ENCODE measurements around the gene RCOR2. TPM values are rescaled to one million over a fixed set of nuclear protein-coding genes. Genes with fewer than 3 reads are reported as not detected.

RCOR2 gene
- total RNA-seq, 1 donor from 2014 or later, result 18.8 TPM

- Histone ChIP-seq H3K36me3 (ENCODE audit: insufficient read depth, low read length) (no peaks in the 10 kb centered on the region), H3K79me2 (ENCODE audit: insufficient read depth, low read length) (no peaks in the 10 kb centered on the region), H3K4me3 (ENCODE audit: insufficient read depth, low read depth, low read length) (no peak overlapping the region), H3K27ac (ENCODE audit: low read depth, low read length) (no peak overlapping the region), H4K20me1 (ENCODE audit: insufficient read depth, low read length) (peaks cover 15% of the 10 kb centered on the region), H3K4me1 (ENCODE audit: insufficient read depth, low read length) (peaks cover 5% of the 10 kb centered on the region), H3K9me3 (ENCODE audit: insufficient read depth, low read depth, low read length) (no peaks in the 10 kb centered on the region), H3K9ac (ENCODE audit: low read length) (no peak overlapping the region), H3K27me3 (ENCODE audit: insufficient read depth, low read length) (no peaks in the 10 kb centered on the region), H3K4me2 (ENCODE audit: low read length) (no peak overlapping the region), H2AFZ (ENCODE audit: low read depth, low read length) (no peak overlapping the region)
- FAIRE-seq, result no peak
- Mint-ChIP-seq H3K4me1 (ENCODE audit: low read depth, unreplicated experiment) (peaks cover 6% of the 10 kb centered on the region), H3K36me3 (ENCODE audit: low read depth, unreplicated experiment) (peaks cover 7% of the 10 kb centered on the region), H3K9me3 (ENCODE audit: unreplicated experiment) (no peaks in the 10 kb centered on the region), H3K27ac (ENCODE audit: unreplicated experiment) (no peak overlapping the region), H3K27me3 (ENCODE audit: low read depth, unreplicated experiment) (no peaks in the 10 kb centered on the region), H3K4me3 (ENCODE audit: unreplicated experiment) (no peak overlapping the region)
- TF ChIP-seq, protein P1, sequence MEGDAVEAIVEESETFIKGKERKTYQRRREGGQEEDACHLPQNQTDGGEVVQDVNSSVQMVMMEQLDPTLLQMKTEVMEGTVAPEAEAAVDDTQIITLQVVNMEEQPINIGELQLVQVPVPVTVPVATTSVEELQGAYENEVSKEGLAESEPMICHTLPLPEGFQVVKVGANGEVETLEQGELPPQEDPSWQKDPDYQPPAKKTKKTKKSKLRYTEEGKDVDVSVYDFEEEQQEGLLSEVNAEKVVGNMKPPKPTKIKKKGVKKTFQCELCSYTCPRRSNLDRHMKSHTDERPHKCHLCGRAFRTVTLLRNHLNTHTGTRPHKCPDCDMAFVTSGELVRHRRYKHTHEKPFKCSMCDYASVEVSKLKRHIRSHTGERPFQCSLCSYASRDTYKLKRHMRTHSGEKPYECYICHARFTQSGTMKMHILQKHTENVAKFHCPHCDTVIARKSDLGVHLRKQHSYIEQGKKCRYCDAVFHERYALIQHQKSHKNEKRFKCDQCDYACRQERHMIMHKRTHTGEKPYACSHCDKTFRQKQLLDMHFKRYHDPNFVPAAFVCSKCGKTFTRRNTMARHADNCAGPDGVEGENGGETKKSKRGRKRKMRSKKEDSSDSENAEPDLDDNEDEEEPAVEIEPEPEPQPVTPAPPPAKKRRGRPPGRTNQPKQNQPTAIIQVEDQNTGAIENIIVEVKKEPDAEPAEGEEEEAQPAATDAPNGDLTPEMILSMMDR (IDR thresholded peaks at IDR 0.05; ENCODE audit: insufficient read depth, low read depth, low read length), result no peak
- no peak for TF ChIP-seq EZH2 (IDR thresholded peaks at IDR 0.05; ENCODE audit: insufficient read depth, low read length)
- no peak for DNase-seq (ENCODE audit: low read depth)
These were observed 4.3 kb downstream of the RCOR2 start for GRCh38 chr11:63912678-63913077.

- Histone ChIP-seq H3K79me2 (ENCODE audit: insufficient read depth, low read length) (no peaks in the 10 kb centered on the region), H3K4me3 (ENCODE audit: insufficient read depth, low read depth, low read length) (no peak overlapping the region), H3K9ac (ENCODE audit: low read length) (no peak overlapping the region), H3K4me2 (ENCODE audit: low read length) (no peak overlapping the region), H3K27ac (ENCODE audit: low read depth, low read length) (no peak overlapping the region), H4K20me1 (ENCODE audit: insufficient read depth, low read length) (peaks cover 19% of the 10 kb centered on the region), H3K27me3 (ENCODE audit: insufficient read depth, low read length) (no peaks in the 10 kb centered on the region), H3K36me3 (ENCODE audit: insufficient read depth, low read length) (no peaks in the 10 kb centered on the region), H3K4me1 (ENCODE audit: insufficient read depth, low read length) (no peaks in the 10 kb centered on the region), H2AFZ (ENCODE audit: low read depth, low read length) (no peak overlapping the region), H3K9me3 (ENCODE audit: insufficient read depth, low read depth, low read length) (no peaks in the 10 kb centered on the region)
- Mint-ChIP-seq H3K27me3 (ENCODE audit: low read depth, unreplicated experiment) (no peaks in the 10 kb centered on the region), H3K27ac (ENCODE audit: unreplicated experiment) (no peak overlapping the region), H3K9me3 (ENCODE audit: unreplicated experiment) (no peaks in the 10 kb centered on the region), H3K36me3 (ENCODE audit: low read depth, unreplicated experiment) (peaks cover 7% of the 10 kb centered on the region), H3K4me1 (ENCODE audit: low read depth, unreplicated experiment) (peaks cover 6% of the 10 kb centered on the region), H3K4me3 (ENCODE audit: unreplicated experiment) (no peak overlapping the region)
- FAIRE-seq (no peak), DNase-seq (ENCODE audit: low read depth) (no peak)
- no peak for TF ChIP-seq EZH2 (IDR thresholded peaks at IDR 0.05; ENCODE audit: insufficient read depth, low read length)
- TF ChIP-seq, protein P1 (IDR thresholded peaks at IDR 0.05; ENCODE audit: insufficient read depth, low read depth, low read length), result no peak
These were observed 5.1 kb downstream of the RCOR2 start for GRCh38 chr11:63911876-63912275.

- Histone ChIP-seq H3K27ac (ENCODE audit: low read depth, low read length) (no peak overlapping the region), H2AFZ (ENCODE audit: low read depth, low read length) (no peak overlapping the region), H3K9me3 (ENCODE audit: insufficient read depth, low read depth, low read length) (no peaks in the 10 kb centered on the region), H3K4me3 (ENCODE audit: insufficient read depth, low read depth, low read length) (no peak overlapping the region), H3K4me2 (ENCODE audit: low read length) (no peak overlapping the region), H3K36me3 (ENCODE audit: insufficient read depth, low read length) (no peaks in the 10 kb centered on the region), H3K79me2 (ENCODE audit: insufficient read depth, low read length) (no peaks in the 10 kb centered on the region), H4K20me1 (ENCODE audit: insufficient read depth, low read length) (peaks cover 20% of the 10 kb centered on the region), H3K27me3 (ENCODE audit: insufficient read depth, low read length) (no peaks in the 10 kb centered on the region), H3K9ac (ENCODE audit: low read length) (no peak overlapping the region), H3K4me1 (ENCODE audit: insufficient read depth, low read length) (no peaks in the 10 kb centered on the region)
- no peak for DNase-seq (ENCODE audit: low read depth)
- H3K4me1 Mint-ChIP-seq (ENCODE audit: low read depth, unreplicated experiment), result peaks cover 6% of the 10 kb centered on the region
- no peak for FAIRE-seq
- H3K27ac Mint-ChIP-seq (ENCODE audit: unreplicated experiment), result peak overlapping the region; percentile 58
- H3K36me3 Mint-ChIP-seq (ENCODE audit: low read depth, unreplicated experiment), result peaks cover 7% of the 10 kb centered on the region
- no peak overlapping the region for H3K4me3 Mint-ChIP-seq (ENCODE audit: unreplicated experiment)
- TF ChIP-seq, protein P1 (IDR thresholded peaks at IDR 0.05; ENCODE audit: insufficient read depth, low read depth, low read length), result no peak
- no peak for TF ChIP-seq EZH2 (IDR thresholded peaks at IDR 0.05; ENCODE audit: insufficient read depth, low read length)
- H3K27me3 Mint-ChIP-seq (ENCODE audit: low read depth, unreplicated experiment), result no peaks in the 10 kb centered on the region
- no peaks in the 10 kb centered on the region for H3K9me3 Mint-ChIP-seq (ENCODE audit: unreplicated experiment)
These were observed 5.5 kb downstream of the RCOR2 start for GRCh38 chr11:63911440-63911839.

Measured in astrocyte (in vitro differentiated cells and primary cell).